Astrocyte of the spinal cord (primary cell): Measurements from ENCODE around the gene WHAMM.

Experiments
- DNase-seq: peaks from one replicate; pipeline ENCODE4 v3.0.0; 2011; ENCODE audit warnings: low read depth, low spot score
- H3K4me3 ChIP-seq: 2 replicates; pipeline ENCODE4 v1.5.1; 2011; ENCODE audit warnings: low read depth, mild to moderate bottlenecking, low read length, moderate library complexity
- CTCF ChIP-seq: IDR thresholded peaks from 2 replicates; pipeline ENCODE4 v1.5.1; 2012; ENCODE audit warnings: low read depth, mild to moderate bottlenecking, low read length, inconsistent platforms
- in situ Hi-C: cut with HindIII; loops from 2 replicates; pipeline ENCODE4 v1.10.0; 2017; ENCODE audit warnings: low sequenced_read_pairs

The WHAMM gene

GRCh38 chr15:82768414-82769054 lies 40.9 kb upstream of the WHAMM start:
- TF ChIP-seq CTCF, result no peak
- in situ Hi-C loops, result no loop called here
- H3K4me3 ChIP-seq, result no peak overlapping the region
- DNase-seq, result no peak

- in situ Hi-C loops, result no loop called here
- H3K4me3 ChIP-seq, result no peak overlapping the region
- no peak for TF ChIP-seq CTCF
- no peak for DNase-seq
Measured at GRCh38 chr15:82771789-82772607, 37.4 kb upstream of the WHAMM start.

- DNase-seq, result no peak
- no peak overlapping the region for H3K4me3 ChIP-seq
- in situ Hi-C loops, result no loop called here
- no peak for TF ChIP-seq CTCF
Measured at GRCh38 chr15:82774496-82774895, 34.9 kb upstream of the WHAMM start.

GRCh38 chr15:82778755-82779154 lies 30.7 kb upstream of the WHAMM start:
- no peak overlapping the region for H3K4me3 ChIP-seq
- TF ChIP-seq CTCF, result no peak
- in situ Hi-C loops, result no loop called here
- no peak for DNase-seq

GRCh38 chr15:82781349-82781748 lies 28.1 kb upstream of the WHAMM start:
- in situ Hi-C loops, result no loop called here
- no peak overlapping the region for H3K4me3 ChIP-seq
- no peak for DNase-seq
- no peak for TF ChIP-seq CTCF

GRCh38 chr15:82788496-82788895 lies 20.9 kb upstream of the WHAMM start:
- no peak overlapping the region for H3K4me3 ChIP-seq
- in situ Hi-C loops, result no loop called here
- no peak for TF ChIP-seq CTCF
- no peak for DNase-seq
